ENCODE results near the gene CTSW.

DNA sequence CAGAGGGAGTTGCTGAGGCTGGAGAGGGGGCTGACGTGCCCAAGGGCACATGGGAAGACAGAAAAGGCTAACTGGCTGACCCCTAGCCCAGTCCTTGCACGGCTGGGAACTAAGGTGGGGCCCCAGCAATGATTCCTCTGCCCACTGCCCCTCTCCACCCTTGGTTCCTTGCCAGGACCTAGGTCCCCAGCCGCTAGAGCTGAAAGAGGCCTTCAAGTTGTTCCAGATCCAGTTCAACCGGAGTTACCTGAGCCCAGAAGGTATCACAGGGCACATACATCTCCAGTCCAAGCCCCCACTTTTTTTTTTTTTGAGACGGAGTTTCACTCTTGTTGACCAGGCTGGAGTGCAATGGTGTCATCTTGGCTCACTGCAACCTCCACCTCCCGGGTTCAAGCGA, 390 bp downstream of the CTSW start:
- TF ChIP-seq CSDC2 (CRISPR knock-in tag; IDR thresholded peaks at IDR 0.05): no peak
- TF ChIP-seq ARNTL (CRISPR knock-in tag; IDR thresholded peaks at IDR 0.05; ENCODE audit: borderline replicate concordance, low read depth): no peak
- TF ChIP-seq, protein P1, sequence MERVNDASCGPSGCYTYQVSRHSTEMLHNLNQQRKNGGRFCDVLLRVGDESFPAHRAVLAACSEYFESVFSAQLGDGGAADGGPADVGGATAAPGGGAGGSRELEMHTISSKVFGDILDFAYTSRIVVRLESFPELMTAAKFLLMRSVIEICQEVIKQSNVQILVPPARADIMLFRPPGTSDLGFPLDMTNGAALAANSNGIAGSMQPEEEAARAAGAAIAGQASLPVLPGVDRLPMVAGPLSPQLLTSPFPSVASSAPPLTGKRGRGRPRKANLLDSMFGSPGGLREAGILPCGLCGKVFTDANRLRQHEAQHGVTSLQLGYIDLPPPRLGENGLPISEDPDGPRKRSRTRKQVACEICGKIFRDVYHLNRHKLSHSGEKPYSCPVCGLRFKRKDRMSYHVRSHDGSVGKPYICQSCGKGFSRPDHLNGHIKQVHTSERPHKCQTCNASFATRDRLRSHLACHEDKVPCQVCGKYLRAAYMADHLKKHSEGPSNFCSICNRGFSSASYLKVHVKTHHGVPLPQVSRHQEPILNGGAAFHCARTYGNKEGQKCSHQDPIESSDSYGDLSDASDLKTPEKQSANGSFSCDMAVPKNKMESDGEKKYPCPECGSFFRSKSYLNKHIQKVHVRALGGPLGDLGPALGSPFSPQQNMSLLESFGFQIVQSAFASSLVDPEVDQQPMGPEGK (CRISPR knock-in tag; IDR thresholded peaks at IDR 0.05; ENCODE audit: borderline replicate concordance): no peak
- TF ChIP-seq RARB (CRISPR knock-in tag; IDR thresholded peaks at IDR 0.05): no peak
- no peak for TF ChIP-seq ISL1 (CRISPR knock-in tag; IDR thresholded peaks at IDR 0.05)
- TF ChIP-seq ZNF8 (CRISPR knock-in tag; IDR thresholded peaks at IDR 0.05): no peak
- TF ChIP-seq PPARA (CRISPR knock-in tag; IDR thresholded peaks at IDR 0.05; ENCODE audit: borderline replicate concordance): no peak

Data from SK-N-SH treated with all-trans-retinoic acid at 6 μM for 48 hours (cell line).